ENCODE results near the gene DKC1.

Gene DKC1

GRCh38 chrX:154720067-154720466 is 42.6 kb upstream of the DKC1 start:
- no peak for TF ChIP-seq CTCF (IDR thresholded peaks at IDR 0.05; ENCODE audit: low read depth, low read length)
- H3K4me3 ChIP-seq (ENCODE audit: low read depth, low read length): no peak overlapping the region
- in situ Hi-C loops (cut with HindIII; ENCODE audit: low sequenced_read_pairs): no loop called here
- DNase-seq (ENCODE audit: low read depth, low spot score): no peak

GRCh38 chrX:154721155-154721554 is 41.5 kb upstream of the DKC1 start:
- H3K4me3 ChIP-seq (ENCODE audit: low read depth, low read length): no peak overlapping the region
- no peak for DNase-seq (ENCODE audit: low read depth, low spot score)
- in situ Hi-C loops (cut with HindIII; ENCODE audit: low sequenced_read_pairs): no loop called here
- no peak for TF ChIP-seq CTCF (IDR thresholded peaks at IDR 0.05; ENCODE audit: low read depth, low read length)

- no peak for DNase-seq (ENCODE audit: low read depth, low spot score)
- in situ Hi-C loops (cut with HindIII; ENCODE audit: low sequenced_read_pairs): no loop called here
- no peak for TF ChIP-seq CTCF (IDR thresholded peaks at IDR 0.05; ENCODE audit: low read depth, low read length)
- H3K4me3 ChIP-seq (ENCODE audit: low read depth, low read length): no peak overlapping the region
These were observed 37.5 kb upstream of the DKC1 start for GRCh38 chrX:154724993-154725756.

- TF ChIP-seq CTCF (IDR thresholded peaks at IDR 0.05; ENCODE audit: low read depth, low read length): no peak
- peak; percentile 31 for DNase-seq (ENCODE audit: low read depth, low spot score)
- in situ Hi-C loops (cut with HindIII; ENCODE audit: low sequenced_read_pairs): no loop called here
- no peak overlapping the region for H3K4me3 ChIP-seq (ENCODE audit: low read depth, low read length)
These were observed 35.2 kb upstream of the DKC1 start for GRCh38 chrX:154727418-154727817.

- peak; percentile 63 for DNase-seq (ENCODE audit: low read depth, low spot score)
- in situ Hi-C loops (cut with HindIII; ENCODE audit: low sequenced_read_pairs): no loop called here
- no peak overlapping the region for H3K4me3 ChIP-seq (ENCODE audit: low read depth, low read length)
- TF ChIP-seq CTCF (IDR thresholded peaks at IDR 0.05; ENCODE audit: low read depth, low read length): no peak
These were observed 34.8 kb upstream of the DKC1 start for GRCh38 chrX:154727871-154728270.

- H3K4me3 ChIP-seq (ENCODE audit: low read depth, low read length): no peak overlapping the region
- in situ Hi-C loops (cut with HindIII; ENCODE audit: low sequenced_read_pairs): no loop called here
- no peak for DNase-seq (ENCODE audit: low read depth, low spot score)
- TF ChIP-seq CTCF (IDR thresholded peaks at IDR 0.05; ENCODE audit: low read depth, low read length): no peak
These were observed 34.1 kb upstream of the DKC1 start for GRCh38 chrX:154728431-154729190.

All from astrocyte of the spinal cord (primary cell).